AG09319 (cell line): ENCODE results near the gene NPB.

ENCODE experiments used
- DNase-seq: peaks from one replicate; pipeline ENCODE4 v3.0.0-alpha.2; 2010; ENCODE audit warnings: low read depth; ENCODE audit errors: extremely low read depth
- CTCF ChIP-seq: IDR thresholded peaks from 2 replicates; pipeline ENCODE4 v1.5.1; 2011; ENCODE audit warnings: low read depth, mild to moderate bottlenecking, inconsistent platforms, low read length, moderate library complexity

NPB gene

GRCh38 chr17:81885454-81885853 is 16.6 kb upstream of the NPB start:
- DNase-seq = no peak
- no peak for TF ChIP-seq CTCF

GRCh38 chr17:81885869-81886548 is 16.0 kb upstream of the NPB start:
- TF ChIP-seq CTCF = no peak
- DNase-seq = no peak

- no peak for DNase-seq
- no peak for TF ChIP-seq CTCF
Measured at GRCh38 chr17:81888105-81888987, 13.7 kb upstream of the NPB start.

- DNase-seq = no peak
- no peak for TF ChIP-seq CTCF
Measured at GRCh38 chr17:81888988-81889595, 12.9 kb upstream of the NPB start.

GRCh38 chr17:81889602-81890001 is 12.4 kb upstream of the NPB start:
- TF ChIP-seq CTCF = no peak
- no peak for DNase-seq

- no peak for DNase-seq
- no peak for TF ChIP-seq CTCF
Measured at GRCh38 chr17:81890447-81891302, 11.4 kb upstream of the NPB start.
